Activated CD4-positive, CD25-positive, alpha-beta regulatory T cell treated with anti-CD3 and anti-CD28 coated beads, Interleukin-2, amount 50 U/mL, for 24 hours (primary cell): ENCODE results near the gene DDX39A.
A peak's percentile ranks its signal among the peaks of the same experiment; 100 is the strongest.
"Not testable (repeated sequence)": the region's sequence is repeated elsewhere in the genome, so short reads cannot be mapped to it uniquely, and the experiment has no call there.

ENCODE experiments used
- ATAC-seq, 2 donors: fragments of 150-1000 bp; cut with Tn5 transposase; one replicate each; pipeline ENCODE4 v1.10.0; 2021; ENCODE audit warnings: mild to moderate bottlenecking in 1 of 2, moderate library complexity in 1 of 2

Gene DDX39A

DNA sequence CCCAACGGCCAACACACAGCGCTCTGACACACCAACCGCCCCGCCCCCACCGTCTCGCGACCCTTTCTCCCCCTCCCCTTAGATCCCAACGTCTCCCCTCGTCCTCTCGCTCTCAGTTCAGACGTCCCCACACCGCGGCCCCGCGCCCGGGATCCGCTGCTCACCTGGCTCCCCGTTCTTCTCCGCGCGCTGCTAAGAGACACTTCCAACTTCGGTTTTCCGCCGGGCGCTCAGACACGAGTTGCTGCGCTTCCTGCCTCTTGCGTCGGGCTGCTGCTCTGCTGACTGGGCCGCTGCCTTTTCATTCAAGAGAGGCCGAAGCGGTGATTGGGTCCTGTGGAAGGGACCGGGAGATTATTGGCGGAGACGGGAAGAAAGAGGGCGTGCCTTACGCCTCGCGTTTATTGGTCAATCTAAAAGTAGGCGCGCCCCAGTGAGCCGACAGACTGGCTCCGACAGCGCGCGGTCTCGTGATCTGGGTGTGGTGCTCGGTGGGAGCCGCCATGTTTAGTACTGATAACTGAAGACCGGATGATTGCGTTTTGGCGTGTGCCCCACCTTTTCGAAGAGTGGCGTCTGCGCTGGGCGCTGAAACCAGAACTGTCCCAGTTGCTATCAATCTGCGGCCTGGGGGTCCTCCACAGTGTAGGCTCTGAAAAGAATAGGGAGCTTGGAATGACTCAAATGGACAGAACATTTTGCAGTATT is at the start of gene DDX39A:
TSS of gene DDX39A (minus strand) at position 236 of the 708 bp plus-strand sequence. CDS start 6,121 bp downstream, outside the sequence.
- peak; percentile 91 to 92 for ATAC-seq

DNA sequence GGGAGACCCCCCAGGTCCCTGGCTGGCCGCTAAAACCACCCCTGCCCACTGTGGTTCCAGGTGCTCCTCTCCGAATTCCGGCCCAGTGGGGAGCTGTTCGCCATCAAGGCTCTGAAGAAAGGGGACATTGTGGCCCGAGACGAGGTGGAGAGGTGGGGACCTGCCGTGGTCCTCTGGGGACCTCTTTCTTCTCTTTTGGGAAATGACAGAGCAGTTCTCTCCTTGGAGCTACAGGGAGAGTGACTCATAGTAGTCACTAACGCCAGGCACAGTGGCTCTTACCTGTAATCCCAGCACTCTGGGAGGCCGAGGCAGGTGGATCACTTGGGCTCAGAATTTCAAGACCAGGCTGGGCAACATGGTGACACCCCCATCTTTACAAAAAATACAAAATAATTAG is 48.7 kb upstream of the DDX39A start:
- no peak for ATAC-seq

DNA sequence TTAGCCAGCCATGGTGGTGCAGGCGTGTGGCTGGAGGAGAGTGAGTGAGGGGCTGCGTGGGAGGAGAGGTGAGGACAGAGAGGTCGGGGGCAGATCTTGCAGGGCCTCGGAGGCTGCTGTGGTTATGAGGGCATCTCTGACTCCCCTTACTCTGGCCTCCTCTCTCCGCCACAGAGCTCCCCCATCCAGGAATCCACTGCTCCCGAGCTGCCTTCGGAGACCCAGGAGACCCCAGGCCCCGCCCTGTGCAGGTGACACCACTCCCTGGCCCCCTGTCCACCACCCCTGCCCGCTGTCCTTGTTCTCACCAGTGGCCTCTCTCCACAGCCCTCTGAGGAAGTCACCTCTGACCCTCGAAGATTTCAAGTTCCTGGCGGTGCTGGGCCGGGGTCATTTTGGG is 48.2 kb upstream of the DDX39A start:
- ATAC-seq: no peak

DNA sequence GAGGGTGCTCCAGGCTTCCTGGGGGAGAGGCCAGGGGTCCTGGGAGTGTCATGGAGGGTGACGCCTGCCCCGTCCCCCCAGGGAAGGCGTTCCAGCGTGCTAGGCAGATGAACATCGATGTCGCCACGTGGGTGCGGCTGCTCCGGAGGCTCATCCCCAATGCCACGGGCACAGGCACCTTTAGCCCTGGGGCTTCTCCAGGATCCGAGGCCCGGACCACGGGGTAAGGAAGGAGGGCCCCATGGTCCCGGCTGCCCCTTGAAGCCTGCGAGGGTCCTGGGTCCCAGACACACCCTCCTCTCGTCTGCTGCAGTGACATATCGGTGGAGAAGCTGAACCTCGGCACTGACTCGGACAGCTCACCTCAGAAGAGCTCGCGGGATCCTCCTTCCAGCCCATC is 44.6 kb upstream of the DDX39A start:
- ATAC-seq: no peak

DNA sequence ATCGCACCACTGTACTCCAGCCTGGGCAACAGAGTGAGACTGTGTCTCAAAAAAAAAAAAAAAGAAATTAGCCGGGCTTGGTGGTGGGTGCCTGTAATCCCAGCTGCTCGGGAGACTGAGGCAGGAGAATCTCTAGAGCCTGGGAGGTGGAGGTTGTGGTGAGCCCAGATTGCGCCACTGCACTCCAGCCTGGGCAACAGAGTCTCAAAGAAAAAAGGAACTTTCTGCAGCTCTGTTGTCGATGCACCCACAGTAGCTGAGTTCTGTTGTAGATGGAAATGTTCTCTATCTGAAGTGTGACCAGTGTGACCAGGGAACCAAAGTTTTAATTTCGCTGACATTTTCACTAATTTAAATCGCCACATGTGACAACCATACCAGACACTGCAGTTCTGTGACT is 43.3 kb upstream of the DDX39A start:
- ATAC-seq: not testable (repeated sequence)

DNA sequence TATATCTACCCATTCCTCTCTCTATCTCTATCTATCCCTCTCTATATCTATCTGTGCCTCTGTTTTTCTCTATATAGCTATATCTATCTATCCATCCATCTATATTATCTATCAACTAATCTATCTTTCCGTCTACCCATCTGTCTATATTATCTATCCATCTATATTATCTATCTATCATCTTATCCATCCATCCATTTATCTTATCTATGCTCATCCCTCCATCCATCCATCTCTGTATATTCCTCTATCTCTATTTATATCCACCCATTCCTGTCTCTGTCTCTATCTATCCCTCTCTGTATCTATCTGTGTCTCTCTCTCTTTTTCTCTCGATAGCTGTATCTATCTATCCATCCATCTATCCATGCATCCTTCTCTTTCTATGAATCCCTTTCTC is 41.8 kb upstream of the DDX39A start:
- no peak for ATAC-seq

DNA sequence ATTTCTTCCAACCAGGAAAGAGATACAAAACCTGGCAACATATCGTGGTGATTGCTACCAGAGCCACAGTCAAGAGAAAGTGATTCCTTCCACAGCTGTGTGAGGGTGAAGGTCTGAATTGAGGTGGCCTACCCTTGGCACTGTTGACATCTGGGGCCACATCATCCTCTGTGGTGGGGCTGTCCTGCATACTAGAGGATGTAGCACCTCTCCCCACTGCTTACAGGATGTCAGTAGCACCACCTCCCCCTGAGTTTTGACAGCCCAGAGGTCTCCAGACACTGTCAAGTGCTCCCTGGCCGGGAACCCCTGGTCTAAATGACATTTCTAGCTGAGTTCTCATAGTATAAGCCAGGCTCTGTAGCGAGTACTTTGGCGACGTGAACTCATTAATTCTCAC is 40.6 kb upstream of the DDX39A start:
- ATAC-seq: peak in 1 of 2 donors; percentile 25

DNA sequence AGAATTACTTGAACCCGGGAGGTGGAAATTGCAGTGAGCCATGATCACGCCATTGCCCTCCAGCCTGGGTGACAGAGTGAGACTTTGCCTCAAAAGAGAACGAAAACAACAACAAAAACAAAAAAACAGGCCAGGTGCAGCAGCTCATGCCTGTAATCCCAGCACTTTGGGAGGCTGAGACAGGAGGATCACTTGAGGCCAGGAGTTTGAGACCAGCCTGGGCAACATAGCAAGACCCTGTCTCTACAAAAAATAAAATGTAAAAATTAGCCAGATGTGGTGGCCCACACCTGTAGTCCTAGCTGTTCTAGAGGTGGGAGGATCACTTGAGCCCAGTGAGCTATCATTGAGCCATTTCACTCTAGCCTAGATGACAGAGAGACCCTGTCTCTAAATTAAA is 33.2 kb upstream of the DDX39A start:
- ATAC-seq: not testable (repeated sequence)

DNA sequence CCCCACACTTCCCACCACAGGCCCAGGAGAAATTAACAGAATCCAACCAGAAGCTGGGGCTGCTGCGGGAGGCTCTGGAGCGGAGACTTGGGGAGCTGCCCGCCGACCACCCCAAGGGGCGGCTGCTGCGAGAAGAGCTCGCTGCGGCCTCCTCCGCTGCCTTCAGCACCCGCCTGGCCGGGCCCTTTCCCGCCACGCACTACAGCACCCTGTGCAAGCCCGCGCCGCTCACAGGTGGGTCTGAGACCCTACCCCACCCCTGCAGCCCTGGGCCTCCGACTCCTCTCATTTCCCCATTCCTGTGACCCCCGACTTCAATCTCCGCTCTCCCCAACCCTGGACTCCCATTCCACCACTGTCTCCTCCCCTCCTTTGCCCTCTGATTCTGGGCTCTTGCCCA is 31.7 kb upstream of the DDX39A start:
- no peak for ATAC-seq

DNA sequence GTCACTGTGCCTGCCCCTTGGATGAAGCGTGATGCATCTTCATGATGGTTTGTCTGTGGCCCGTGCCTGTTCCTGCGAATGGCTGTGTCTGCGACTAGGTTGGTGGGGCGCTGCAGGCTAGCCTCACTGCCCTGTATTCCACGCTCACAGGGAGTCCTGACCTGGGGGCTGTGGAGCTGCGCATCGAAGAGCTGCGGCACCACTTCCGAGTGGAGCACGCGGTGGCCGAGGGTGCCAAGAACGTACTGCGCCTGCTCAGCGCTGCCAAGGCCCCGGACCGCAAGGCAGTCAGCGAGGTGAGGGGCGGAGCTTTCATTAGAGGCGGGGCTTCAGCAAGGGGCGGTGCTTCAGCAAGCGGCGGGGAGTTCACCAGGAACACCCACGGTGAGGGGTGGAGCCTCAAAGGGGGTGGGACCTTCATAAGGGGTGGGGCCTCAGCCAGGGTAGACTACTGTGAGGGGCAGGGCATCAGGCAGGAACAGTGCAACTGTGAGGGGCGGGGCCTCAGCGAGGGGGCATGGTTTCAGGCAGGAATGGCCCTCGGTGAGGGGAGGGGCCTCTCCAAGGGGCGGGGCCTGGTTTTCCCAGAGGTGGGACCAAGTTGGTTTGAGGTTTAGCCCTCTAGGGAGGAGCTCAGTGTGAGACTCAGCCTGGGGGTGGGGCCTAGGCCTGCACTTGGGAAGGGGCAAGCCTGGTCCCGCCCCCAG is 31.2 kb upstream of the DDX39A start:
- ATAC-seq: peak; percentile 63 to 76

DNA sequence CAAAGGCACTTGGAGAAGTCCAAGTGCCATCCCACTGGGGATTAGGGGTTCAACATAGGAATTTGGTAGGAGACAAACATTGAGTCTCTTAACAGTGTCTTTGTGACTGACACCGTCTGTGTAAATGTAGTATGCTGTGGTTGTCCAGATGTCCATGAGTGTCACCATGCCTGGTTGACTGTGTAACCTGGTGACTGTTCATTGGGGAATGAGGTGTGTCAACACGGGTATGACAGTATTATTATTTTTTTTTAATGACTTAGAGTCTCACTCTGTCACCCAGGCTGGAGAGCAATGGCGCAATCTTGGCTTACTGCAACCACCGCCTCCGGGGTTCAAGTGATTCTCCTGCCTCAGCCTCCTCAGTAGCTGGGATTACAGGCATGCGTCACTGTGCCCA is 30.2 kb upstream of the DDX39A start:
- no peak for ATAC-seq

DNA sequence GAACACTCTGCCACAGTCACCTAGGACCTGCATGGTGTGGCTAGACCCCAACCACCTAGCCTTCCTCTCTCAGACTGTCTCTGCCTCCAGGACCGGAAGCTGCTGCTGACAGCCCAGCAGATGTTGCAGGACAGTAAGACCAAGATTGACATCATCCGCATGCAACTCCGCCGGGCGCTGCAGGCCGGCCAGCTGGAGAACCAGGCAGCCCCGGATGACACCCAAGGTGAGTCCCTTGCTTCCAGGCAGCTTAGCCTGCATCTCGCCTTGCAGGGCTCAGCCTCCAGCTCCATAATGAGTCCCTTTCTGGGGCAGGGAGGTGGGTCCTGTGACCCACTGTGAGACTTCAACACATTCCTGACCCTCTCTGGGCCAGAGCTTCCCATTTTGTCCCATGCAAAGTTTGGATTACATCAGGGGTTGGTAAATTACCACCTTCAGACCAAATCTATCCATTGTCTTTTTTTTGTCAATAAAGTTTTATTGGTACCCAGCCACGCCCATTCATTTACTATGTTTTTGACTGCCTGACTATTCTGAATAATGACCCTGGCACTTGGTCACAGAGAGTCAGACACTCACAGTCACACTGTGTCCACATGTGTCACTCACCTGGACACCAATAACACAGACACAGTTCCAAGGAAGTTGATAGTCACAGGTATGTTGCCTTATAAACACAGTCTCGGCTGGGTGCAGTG is 27.3 kb upstream of the DDX39A start:
- no peak for ATAC-seq

DNA sequence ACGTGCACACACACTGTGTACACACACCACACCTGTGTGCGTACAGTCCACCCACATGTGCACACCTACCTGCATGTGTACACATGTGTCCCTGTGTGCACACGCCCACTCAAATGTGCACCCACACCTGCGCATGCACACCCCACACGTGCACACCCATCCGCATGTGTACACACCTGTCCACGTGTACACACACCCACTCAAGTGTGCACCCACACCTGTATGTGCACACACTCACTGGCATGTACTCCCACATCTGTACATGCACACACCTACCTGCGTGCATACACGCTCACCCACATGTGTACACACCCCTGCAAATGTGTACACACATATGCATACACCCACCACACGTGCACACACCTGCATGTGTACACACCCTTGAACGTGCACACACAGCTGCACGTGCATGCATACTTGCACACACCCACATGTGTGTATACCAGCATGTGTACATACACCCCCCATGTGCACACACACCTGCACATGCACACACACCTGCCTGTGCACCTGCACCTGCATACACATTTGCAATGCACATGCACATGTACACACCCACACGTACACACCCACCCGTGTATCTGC is 24.6 kb upstream of the DDX39A start:
- no peak for ATAC-seq

DNA sequence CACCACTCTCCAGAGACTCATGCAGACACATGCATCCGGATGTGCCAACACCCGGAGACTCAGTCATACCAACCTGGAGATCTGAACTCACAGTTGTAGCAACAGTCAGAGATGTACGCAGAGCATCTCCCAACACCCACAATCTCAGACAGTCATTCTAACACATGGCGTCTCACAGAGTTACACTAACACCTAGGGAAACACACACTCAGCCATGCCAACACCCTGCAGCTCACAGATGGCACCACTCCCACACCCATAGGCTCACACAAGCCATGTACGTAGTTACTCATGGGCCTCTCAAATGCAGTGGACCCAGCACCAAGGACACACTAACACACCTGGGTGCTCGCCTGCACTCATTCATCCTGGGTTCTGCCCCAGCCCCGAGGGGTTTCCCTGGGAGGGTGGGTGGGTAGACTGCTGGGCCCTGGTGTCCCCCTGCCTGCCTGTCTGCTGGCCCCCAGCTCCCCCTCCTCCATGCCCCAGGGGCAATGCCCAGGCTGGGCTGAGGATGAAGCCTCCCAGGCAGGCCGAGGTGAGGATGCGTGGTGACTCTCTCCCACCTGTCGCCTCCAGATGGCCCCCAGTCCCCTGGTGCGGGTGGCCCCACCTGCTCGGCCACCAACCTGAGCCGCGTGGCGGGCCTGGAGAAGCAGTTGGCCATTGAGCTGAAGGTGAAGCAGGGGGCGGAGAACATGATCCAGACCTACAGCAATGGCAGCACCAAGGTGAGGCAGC is 23.9 kb upstream of the DDX39A start:
- no peak for ATAC-seq

DNA sequence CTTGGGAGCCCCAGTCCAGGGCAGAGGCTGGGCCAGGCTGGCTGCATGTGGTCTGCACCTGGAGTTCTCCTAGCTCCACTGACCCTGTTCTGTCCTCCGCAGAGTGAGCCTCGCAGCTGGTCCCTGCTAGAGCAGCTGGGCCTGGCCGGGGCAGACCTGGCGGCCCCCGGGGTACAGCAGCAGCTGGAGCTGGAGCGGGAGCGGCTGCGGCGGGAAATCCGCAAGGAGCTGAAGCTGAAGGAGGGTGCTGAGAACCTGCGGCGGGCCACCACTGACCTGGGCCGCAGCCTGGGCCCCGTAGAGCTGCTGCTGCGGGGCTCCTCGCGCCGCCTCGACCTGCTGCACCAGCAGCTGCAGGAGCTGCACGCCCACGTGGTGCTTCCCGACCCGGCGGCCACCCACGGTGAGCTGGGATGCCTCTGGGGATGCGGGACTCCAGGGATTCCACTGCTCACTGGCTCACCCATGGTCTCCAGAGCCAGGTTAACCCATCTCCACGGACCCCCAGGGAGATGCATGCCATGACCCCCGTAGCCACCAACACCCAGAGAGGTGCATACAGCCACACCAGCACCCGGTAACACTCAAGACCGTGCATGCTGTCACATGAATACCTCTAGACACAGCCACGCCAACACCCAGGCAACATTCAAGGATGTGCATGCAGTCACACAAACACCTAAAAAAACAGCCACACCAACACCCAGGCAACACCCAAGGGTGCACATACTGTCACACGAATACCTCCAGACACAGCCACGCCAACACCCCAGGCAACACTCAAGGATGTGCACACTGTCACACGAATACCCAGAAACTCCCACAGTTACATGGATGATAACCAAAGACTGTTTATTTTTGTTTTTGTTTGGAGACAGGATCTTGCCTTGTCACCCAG is 22.1 kb upstream of the DDX39A start:
- no peak for ATAC-seq

DNA sequence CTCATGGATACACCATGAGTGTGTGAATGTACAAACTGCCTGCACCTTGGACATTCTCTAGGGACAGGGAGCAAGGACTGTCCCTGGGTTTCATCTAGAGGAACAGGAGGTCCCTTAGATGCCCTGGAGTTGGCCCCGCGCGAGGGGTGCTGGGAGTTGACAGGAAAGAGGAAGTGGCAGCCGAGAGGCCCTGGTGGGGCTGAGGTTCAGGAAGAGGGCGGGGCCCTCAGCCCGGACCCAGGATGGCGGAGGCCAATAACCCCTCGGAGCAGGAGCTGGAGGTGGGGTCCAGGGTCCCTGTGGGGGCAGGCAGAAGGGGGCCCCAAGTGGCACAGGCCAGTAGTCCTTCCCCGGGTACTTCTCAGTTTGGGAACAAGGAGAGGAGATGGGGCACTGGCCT is 20.9 kb upstream of the DDX39A start:
- ATAC-seq: peak; percentile 97 to 98

DNA sequence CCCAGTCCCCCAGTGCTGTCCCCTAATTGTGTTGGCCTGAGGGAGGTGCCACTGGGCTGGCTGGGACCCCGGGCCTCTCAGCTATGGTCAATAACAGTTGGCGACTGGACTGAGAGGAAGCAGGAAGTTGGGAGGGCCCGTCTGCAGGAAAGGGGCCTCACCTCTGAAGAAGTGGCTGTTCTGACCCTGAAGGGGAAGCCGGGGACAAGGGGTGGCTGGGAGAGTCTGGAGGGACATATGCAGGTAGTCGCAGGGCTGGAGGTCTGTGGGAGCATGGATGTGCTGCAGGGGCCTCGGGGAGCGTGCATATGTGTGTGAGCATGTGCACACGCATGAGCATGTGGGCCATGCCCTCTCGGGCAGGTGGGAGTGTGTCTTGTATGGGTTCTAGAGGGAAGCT is 19.9 kb upstream of the DDX39A start:
- ATAC-seq: no peak

DNA sequence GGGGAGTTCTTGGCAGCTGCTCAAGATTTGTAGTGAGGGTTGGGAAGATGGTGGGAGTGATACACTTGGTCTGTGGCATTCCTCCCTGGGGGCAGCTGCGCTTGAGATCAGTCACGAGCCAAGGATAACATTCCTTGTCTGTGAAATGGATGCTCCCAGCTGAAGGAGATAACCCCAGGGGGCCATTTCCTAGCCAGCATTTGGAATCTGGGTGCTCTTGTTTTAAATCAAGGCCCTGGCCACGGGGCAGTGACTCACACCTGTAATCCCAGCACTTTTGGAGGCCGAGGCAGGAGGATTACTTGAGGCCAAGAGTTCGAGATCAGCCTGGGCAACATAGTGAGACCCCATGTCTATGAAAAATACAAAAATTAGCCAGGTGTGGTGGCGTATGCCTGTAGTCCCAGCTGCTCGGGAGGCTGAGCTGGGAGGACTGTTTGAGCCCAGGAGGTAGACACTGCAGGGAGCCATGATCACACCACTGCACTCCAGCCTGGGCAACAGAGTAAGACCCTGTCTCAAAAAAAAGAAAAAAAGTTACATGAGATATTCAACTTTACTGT is 18.5 kb upstream of the DDX39A start:
- no peak for ATAC-seq

DNA sequence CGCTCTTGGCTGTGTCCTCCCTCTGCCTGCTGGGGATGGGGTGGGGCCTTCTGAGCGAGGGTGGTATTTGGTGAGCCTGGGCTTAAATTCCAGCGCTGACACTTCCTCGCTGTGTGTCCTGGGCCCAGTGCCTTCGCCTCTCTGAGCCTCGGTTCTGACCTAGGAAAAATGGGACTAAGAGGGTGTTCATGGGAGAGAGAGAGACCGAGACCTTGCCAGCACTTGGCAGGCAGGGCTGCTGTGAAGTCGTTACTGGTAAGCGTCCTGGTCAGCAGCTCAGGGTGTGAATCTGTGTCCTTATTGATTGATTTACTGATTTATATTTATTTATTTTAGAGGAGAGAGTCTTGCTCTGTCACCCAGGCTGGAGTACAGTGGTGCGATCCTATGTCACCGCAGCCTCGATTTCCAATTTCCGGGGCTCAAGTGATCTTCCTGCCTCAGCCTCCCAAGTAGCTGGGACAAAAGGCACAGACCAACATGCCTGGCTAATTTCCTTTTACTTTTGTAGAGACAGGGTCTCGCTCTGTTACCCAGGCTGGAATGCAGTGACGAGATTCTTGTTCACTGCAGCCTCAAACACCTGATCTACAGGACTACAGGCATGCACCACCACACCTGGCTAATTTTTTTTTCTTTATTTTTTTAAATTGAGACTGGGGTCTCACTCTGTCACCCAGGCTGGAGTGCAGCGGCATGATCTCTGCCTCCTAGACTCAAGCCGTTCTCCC is 16.3 kb upstream of the DDX39A start:
- no peak for ATAC-seq

DNA sequence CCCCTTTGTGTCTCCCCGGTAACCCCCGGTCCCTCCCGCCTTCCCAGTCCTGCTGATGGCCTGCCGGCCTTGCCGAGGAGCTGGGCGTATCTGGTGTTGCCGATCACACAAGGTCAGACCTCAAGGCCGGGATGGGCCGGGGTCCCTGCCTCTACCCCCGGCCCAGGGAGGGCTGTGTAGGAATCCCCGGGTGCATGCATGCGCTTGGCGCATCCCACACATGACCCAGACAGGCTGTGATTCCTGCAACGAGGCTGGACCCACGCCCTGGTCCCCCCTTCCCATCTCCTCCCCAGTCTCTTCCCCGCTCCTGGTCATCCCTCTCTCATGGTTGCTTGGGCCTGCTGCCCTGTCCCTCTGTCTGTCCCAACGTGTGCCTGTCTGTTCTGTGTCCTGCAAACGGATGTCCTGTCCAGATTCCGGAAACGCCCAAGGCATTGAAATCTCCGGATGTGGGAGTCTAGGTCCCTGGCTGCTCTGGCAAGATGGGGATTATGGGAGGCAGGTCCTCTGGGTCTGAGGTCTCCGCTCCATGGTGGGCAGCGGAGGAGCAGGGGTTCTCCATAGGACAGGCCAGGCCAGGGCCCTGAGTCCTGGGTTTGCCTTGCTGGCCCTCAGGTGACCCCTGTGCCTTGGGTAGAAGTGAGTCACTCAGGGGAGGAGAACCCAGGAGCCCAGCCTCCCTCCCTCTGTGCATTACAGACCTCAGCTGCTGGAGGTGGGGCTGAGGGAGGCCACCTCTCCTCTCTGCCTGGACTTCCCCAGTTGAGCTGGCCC is 15.6 kb upstream of the DDX39A start:
- ATAC-seq: peak; percentile 66 to 76
